KMS-11 (cell line): ENCODE results near the gene LMO7.

Source experiments
- H2AFZ ChIP-seq: fragments of 200-600 bp; sonication (generic); 2 replicates; pipeline ENCODE4 v1.6.1; 2016; ENCODE audit warnings: antibody characterized with exemption, mixed run types, low read depth
- H3K27ac ChIP-seq: fragments of 200-600 bp; sonication (generic); 2 replicates; pipeline ENCODE4 v1.6.1; 2016; ENCODE audit warnings: mild to moderate bottlenecking, mixed run types
- H3K27me3 ChIP-seq: fragments of 200-600 bp; sonication (generic); 2 replicates; pipeline ENCODE4 v1.6.1; 2017; ENCODE audit warnings: mild to moderate bottlenecking, low read depth, mixed run types, moderate library complexity; ENCODE audit not compliant: insufficient read depth
- H3K36me3 ChIP-seq: fragments of 200-600 bp; sonication (generic); 2 replicates; pipeline ENCODE4 v1.6.1; 2017; ENCODE audit warnings: mild to moderate bottlenecking, mixed run types; ENCODE audit not compliant: insufficient read depth
- H3K4me1 ChIP-seq: fragments of 200-600 bp; sonication (generic); 2 replicates; pipeline ENCODE4 v1.6.1; 2016; ENCODE audit warnings: mild to moderate bottlenecking, low read depth, mixed run types; ENCODE audit not compliant: poor library complexity, severe bottlenecking
- H3K4me2 ChIP-seq: fragments of 200-600 bp; sonication (generic); 2 replicates; pipeline ENCODE4 v1.7.0; 2016; ENCODE audit warnings: mild to moderate bottlenecking, mixed run types
- H3K4me3 ChIP-seq: fragments of 200-600 bp; sonication (generic); IDR thresholded peaks from 2 replicates; pipeline ENCODE4 v1.6.1; 2017; ENCODE audit warnings: low read depth, low read length, mixed read lengths; ENCODE audit not compliant: insufficient read depth
- H3K79me2 ChIP-seq: fragments of 200-600 bp; sonication (generic); 2 replicates; pipeline ENCODE4 v1.6.1; 2016; ENCODE audit warnings: low read depth, mixed run types; ENCODE audit not compliant: insufficient read depth
- H3K9ac ChIP-seq: fragments of 200-600 bp; sonication (generic); 2 replicates; pipeline ENCODE4 v1.6.1; 2016; ENCODE audit warnings: mild to moderate bottlenecking, mixed run types
- H4K20me1 ChIP-seq: fragments of 200-600 bp; sonication (generic); 2 replicates; pipeline ENCODE4 v1.6.1; 2016; ENCODE audit warnings: mild to moderate bottlenecking, mixed run types; ENCODE audit not compliant: insufficient read depth
- CTCF ChIP-seq: fragments of 200-600 bp; sonication (generic); conservative IDR thresholded peaks from 2 replicates; pipeline ENCODE4 v1.6.1; 2017; ENCODE audit warnings: low read depth, mild to moderate bottlenecking, antibody characterized with exemption, low read length, moderate library complexity, mixed read lengths

Gene LMO7

DNA sequence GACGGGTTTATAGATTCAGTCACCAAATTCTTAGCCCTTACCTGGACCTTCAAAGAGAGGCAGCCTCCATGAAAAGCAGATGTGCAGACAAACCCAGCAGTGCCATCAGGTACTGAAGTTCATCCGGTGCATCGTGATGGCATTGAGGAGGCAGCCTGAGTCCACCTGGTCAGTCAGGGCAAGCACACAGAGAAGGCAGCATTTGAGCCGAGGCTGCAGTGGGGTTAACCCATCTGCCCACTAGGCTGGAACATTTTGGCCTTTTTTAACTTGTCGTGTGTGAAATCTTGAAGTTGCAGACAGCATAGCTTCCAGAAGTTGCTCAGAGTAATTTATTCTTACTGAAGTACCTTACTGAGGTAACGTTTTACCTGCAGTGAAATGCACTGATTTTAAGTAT lies 4.9 kb downstream of the LMO7 start:
- Histone ChIP-seq H3K27ac (no peak overlapping the region), H3K79me2 (no peaks in the 10 kb centered on the region), H2AFZ (no peak overlapping the region), H3K4me2 (no peak overlapping the region), H3K4me3 (no peak overlapping the region), H3K9ac (no peak overlapping the region), H4K20me1 (no peaks in the 10 kb centered on the region), H3K27me3 (no peaks in the 10 kb centered on the region), H3K36me3 (no peaks in the 10 kb centered on the region), H3K4me1 (peaks cover 21% of the 10 kb centered on the region)
- TF ChIP-seq CTCF = no peak

DNA sequence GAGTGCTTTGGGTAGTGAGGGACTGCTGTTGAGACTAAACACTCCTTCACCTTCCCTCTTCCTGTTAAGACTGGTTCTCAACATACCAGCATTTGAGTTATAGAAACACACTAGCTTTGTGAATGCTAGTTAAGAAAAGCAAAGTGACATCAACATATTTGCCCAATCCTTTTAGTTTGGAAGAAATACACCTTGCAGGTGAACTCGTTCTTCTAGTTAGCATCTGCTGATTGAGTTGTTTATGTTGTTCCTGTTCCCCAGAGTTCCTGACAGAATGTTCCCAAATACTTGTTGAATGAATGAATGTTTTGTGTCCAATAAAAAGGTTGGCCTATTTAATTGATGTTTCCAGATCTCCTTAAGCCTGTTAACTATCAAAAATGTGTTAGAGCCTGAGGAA lies 7.1 kb downstream of the LMO7 start:
- no peak overlapping the region for H3K4me2 ChIP-seq
- no peak overlapping the region for H2AFZ ChIP-seq
- H3K9ac ChIP-seq = no peak overlapping the region
- no peaks in the 10 kb centered on the region for H3K79me2 ChIP-seq
- H4K20me1 ChIP-seq = no peaks in the 10 kb centered on the region
- H3K27me3 ChIP-seq = no peaks in the 10 kb centered on the region
- no peak overlapping the region for H3K4me3 ChIP-seq
- peaks cover 24% of the 10 kb centered on the region for H3K4me1 ChIP-seq
- TF ChIP-seq CTCF = no peak
- no peaks in the 10 kb centered on the region for H3K36me3 ChIP-seq
- no peak overlapping the region for H3K27ac ChIP-seq

GRCh38 chr13:75643693-75644092 lies 7.6 kb downstream of the LMO7 start:
- no peak for TF ChIP-seq CTCF
- Histone ChIP-seq H3K4me3 (no peak overlapping the region), H3K27me3 (no peaks in the 10 kb centered on the region), H4K20me1 (no peaks in the 10 kb centered on the region), H3K36me3 (no peaks in the 10 kb centered on the region), H3K27ac (no peak overlapping the region), H2AFZ (no peak overlapping the region), H3K4me2 (no peak overlapping the region), H3K9ac (no peak overlapping the region), H3K4me1 (peaks cover 24% of the 10 kb centered on the region), H3K79me2 (no peaks in the 10 kb centered on the region)

DNA sequence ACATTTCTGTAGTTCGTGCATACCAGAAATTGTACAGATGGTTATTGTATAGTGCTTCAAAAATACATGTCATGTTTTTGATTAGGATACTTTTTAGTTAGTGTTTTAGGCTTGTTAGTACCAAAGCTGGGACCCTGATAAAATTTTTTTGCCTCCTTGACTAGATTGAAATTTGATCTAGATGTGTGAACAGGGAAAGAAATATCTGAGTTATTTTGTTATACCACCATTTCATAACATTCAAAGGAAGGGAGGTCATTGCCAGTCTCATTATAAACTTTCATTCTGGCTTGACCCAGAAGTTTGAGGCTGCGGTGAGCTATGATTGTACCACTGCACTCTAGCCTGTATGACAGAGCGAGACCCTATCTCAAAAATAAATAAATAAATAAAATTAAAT lies 9.0 kb downstream of the LMO7 start:
- Histone ChIP-seq H3K27me3 (no peaks in the 10 kb centered on the region), H3K4me1 (peaks cover 11% of the 10 kb centered on the region), H4K20me1 (no peaks in the 10 kb centered on the region), H3K27ac (no peak overlapping the region), H3K4me2 (no peak overlapping the region), H3K9ac (no peak overlapping the region), H2AFZ (no peak overlapping the region), H3K79me2 (no peaks in the 10 kb centered on the region), H3K36me3 (no peaks in the 10 kb centered on the region), H3K4me3 (no peak overlapping the region)
- no peak for TF ChIP-seq CTCF
